Suprapubic skin (tissue), 4 donors: ENCODE measurements around the gene CYP19A1.

Experiments used
- CTCF ChIP-seq, 2 donors: fragments of 200-600 bp in 1 of 2; fragments of 450-650 bp in 1 of 2; sonication (generic) in 1 of 2; IDR thresholded peaks; one replicate each; pipeline ENCODE4 v1.5.1; 2016 to 2019; ENCODE audit warnings: antibody characterized with exemption in 2 of 2, mild to moderate bottlenecking in 1 of 2, moderate library complexity in 1 of 2
- POLR2A ChIP-seq, 2 donors: fragments of 450-650 bp; IDR thresholded peaks; one replicate each; pipeline ENCODE4 v1.6.1; 2017; ENCODE audit warnings: antibody characterized with exemption in 2 of 2, mild to moderate bottlenecking in 2 of 2, moderate library complexity in 2 of 2
- POLR2AphosphoS5 ChIP-seq, 3 donors: sonication (generic); formaldehyde crosslinking; IDR thresholded peaks; one replicate each; pipeline ENCODE4 v1.6.1; 2017; ENCODE audit warnings: antibody characterized with exemption in 3 of 3

GRCh38 chr15:51349156-51349844 lies 10.9 kb upstream of the CYP19A1 start:
- no peak for TF ChIP-seq CTCF (IDR thresholded peaks at IDR 0.05)
- no peak for TF ChIP-seq POLR2A (IDR thresholded peaks at IDR 0.05)
- TF ChIP-seq POLR2AphosphoS5 (IDR thresholded peaks at IDR 0.05): no peak
